Measurements from ENCODE around the gene PCDH15. TPM values are rescaled to one million over a fixed set of nuclear protein-coding genes. Genes with fewer than 3 reads are reported as not detected.

PCDH15 gene
- total RNA-seq, 1 experiment from 2014 or later: 0.59 TPM

DNA sequence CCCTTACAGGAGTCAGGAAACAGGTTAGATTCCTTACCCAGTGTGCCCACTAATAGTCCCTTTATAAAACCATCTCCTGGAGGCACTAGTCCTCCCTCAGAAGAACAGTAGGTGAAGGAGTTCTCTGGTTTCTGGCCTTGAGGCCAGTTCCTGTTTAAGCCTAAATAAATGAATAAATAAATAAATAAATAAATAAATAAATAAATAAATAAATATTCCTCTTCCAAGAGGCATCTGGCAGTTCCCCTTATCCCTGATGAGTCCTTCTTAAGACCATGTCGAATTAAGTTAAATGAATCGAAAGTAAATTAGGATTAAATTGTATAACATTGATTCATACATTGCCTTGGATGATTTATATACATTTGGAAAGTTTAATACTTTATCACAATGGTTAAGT is 223.3 kb downstream of the PCDH15 start (continued):
- TF ChIP-seq, protein P1, sequence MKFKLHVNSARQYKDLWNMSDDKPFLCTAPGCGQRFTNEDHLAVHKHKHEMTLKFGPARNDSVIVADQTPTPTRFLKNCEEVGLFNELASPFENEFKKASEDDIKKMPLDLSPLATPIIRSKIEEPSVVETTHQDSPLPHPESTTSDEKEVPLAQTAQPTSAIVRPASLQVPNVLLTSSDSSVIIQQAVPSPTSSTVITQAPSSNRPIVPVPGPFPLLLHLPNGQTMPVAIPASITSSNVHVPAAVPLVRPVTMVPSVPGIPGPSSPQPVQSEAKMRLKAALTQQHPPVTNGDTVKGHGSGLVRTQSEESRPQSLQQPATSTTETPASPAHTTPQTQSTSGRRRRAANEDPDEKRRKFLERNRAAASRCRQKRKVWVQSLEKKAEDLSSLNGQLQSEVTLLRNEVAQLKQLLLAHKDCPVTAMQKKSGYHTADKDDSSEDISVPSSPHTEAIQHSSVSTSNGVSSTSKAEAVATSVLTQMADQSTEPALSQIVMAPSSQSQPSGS (CRISPR knock-in tag; IDR thresholded peaks at IDR 0.05; ENCODE audit: borderline replicate concordance, low read depth): no peak
- TF ChIP-seq ETV6 (CRISPR knock-in tag; IDR thresholded peaks at IDR 0.05) (no peak), SOX15 (CRISPR knock-in tag; IDR thresholded peaks at IDR 0.05) (no peak)
- TF ChIP-seq, protein P2, sequence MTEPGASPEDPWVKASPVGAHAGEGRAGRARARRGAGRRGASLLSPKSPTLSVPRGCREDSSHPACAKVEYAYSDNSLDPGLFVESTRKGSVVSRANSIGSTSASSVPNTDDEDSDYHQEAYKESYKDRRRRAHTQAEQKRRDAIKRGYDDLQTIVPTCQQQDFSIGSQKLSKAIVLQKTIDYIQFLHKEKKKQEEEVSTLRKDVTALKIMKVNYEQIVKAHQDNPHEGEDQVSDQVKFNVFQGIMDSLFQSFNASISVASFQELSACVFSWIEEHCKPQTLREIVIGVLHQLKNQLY (CRISPR knock-in tag; IDR thresholded peaks at IDR 0.05): no peak

DNA sequence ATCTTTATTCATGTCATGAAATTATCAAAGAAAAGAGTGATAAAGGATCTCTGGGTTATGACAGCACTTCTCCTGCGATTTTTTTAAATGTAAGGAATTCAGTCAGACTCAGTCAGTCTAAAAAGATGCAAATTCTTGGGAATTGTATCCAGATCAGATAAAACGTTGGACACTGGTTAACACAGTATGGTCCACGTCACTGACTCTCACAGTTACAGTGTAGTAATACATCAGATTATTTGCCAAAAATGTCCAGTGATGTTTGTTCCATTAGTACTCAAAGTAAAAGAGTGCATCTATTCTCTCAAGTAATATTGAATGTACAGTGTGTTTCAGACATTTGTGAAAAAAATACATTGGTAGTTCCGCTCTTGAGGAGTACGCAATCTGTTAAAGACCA is 224.5 kb downstream of the PCDH15 start:
- POLR2A ChIA-PET: no interaction called here
- H3K4me3 Mint-ChIP-seq: no peak overlapping the region
- TF ChIP-seq CREB1 (CRISPR knock-in tag; IDR thresholded peaks at IDR 0.05): no peak
- TF ChIP-seq MYBL2 (CRISPR knock-in tag; IDR thresholded peaks at IDR 0.05): no peak
- TF ChIP-seq, protein P3, sequence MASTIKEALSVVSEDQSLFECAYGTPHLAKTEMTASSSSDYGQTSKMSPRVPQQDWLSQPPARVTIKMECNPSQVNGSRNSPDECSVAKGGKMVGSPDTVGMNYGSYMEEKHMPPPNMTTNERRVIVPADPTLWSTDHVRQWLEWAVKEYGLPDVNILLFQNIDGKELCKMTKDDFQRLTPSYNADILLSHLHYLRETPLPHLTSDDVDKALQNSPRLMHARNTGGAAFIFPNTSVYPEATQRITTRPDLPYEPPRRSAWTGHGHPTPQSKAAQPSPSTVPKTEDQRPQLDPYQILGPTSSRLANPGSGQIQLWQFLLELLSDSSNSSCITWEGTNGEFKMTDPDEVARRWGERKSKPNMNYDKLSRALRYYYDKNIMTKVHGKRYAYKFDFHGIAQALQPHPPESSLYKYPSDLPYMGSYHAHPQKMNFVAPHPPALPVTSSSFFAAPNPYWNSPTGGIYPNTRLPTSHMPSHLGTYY (CRISPR knock-in tag; IDR thresholded peaks at IDR 0.05): no peak
- TF ChIP-seq, protein P4, sequence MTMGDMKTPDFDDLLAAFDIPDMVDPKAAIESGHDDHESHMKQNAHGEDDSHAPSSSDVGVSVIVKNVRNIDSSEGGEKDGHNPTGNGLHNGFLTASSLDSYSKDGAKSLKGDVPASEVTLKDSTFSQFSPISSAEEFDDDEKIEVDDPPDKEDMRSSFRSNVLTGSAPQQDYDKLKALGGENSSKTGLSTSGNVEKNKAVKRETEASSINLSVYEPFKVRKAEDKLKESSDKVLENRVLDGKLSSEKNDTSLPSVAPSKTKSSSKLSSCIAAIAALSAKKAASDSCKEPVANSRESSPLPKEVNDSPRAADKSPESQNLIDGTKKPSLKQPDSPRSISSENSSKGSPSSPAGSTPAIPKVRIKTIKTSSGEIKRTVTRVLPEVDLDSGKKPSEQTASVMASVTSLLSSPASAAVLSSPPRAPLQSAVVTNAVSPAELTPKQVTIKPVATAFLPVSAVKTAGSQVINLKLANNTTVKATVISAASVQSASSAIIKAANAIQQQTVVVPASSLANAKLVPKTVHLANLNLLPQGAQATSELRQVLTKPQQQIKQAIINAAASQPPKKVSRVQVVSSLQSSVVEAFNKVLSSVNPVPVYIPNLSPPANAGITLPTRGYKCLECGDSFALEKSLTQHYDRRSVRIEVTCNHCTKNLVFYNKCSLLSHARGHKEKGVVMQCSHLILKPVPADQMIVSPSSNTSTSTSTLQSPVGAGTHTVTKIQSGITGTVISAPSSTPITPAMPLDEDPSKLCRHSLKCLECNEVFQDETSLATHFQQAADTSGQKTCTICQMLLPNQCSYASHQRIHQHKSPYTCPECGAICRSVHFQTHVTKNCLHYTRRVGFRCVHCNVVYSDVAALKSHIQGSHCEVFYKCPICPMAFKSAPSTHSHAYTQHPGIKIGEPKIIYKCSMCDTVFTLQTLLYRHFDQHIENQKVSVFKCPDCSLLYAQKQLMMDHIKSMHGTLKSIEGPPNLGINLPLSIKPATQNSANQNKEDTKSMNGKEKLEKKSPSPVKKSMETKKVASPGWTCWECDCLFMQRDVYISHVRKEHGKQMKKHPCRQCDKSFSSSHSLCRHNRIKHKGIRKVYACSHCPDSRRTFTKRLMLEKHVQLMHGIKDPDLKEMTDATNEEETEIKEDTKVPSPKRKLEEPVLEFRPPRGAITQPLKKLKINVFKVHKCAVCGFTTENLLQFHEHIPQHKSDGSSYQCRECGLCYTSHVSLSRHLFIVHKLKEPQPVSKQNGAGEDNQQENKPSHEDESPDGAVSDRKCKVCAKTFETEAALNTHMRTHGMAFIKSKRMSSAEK (CRISPR knock-in tag; IDR thresholded peaks at IDR 0.05; ENCODE audit: borderline replicate concordance): no peak
- TF ChIP-seq, protein P5, sequence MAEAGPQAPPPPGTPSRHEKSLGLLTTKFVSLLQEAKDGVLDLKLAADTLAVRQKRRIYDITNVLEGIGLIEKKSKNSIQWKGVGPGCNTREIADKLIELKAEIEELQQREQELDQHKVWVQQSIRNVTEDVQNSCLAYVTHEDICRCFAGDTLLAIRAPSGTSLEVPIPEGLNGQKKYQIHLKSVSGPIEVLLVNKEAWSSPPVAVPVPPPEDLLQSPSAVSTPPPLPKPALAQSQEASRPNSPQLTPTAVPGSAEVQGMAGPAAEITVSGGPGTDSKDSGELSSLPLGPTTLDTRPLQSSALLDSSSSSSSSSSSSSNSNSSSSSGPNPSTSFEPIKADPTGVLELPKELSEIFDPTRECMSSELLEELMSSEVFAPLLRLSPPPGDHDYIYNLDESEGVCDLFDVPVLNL (CRISPR knock-in tag; IDR thresholded peaks at IDR 0.05; ENCODE audit: borderline replicate concordance, low read depth): no peak
- TF ChIP-seq, protein P6, sequence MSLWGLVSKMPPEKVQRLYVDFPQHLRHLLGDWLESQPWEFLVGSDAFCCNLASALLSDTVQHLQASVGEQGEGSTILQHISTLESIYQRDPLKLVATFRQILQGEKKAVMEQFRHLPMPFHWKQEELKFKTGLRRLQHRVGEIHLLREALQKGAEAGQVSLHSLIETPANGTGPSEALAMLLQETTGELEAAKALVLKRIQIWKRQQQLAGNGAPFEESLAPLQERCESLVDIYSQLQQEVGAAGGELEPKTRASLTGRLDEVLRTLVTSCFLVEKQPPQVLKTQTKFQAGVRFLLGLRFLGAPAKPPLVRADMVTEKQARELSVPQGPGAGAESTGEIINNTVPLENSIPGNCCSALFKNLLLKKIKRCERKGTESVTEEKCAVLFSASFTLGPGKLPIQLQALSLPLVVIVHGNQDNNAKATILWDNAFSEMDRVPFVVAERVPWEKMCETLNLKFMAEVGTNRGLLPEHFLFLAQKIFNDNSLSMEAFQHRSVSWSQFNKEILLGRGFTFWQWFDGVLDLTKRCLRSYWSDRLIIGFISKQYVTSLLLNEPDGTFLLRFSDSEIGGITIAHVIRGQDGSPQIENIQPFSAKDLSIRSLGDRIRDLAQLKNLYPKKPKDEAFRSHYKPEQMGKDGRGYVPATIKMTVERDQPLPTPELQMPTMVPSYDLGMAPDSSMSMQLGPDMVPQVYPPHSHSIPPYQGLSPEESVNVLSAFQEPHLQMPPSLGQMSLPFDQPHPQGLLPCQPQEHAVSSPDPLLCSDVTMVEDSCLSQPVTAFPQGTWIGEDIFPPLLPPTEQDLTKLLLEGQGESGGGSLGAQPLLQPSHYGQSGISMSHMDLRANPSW (CRISPR knock-in tag; conservative IDR thresholded peaks at IDR 0.05; ENCODE audit: low read depth): no peak
- ATAC-seq (no peak), DNase-seq (ENCODE audit: low spot score) (no peak)
- no peak overlapping the region for H3K27ac Mint-ChIP-seq
- no peaks in the 10 kb centered on the region for H3K27me3 Mint-ChIP-seq (ENCODE audit: low read depth)
- no peaks in the 10 kb centered on the region for H3K36me3 Mint-ChIP-seq
- H3K9me3 Mint-ChIP-seq: 0 out of 2 replicates have a peak, but pooled peaks cover 4% of the 10 kb centered on the region
- CTCF ChIA-PET: no interaction called here
- H3K4me1 Mint-ChIP-seq: no peaks in the 10 kb centered on the region

DNA sequence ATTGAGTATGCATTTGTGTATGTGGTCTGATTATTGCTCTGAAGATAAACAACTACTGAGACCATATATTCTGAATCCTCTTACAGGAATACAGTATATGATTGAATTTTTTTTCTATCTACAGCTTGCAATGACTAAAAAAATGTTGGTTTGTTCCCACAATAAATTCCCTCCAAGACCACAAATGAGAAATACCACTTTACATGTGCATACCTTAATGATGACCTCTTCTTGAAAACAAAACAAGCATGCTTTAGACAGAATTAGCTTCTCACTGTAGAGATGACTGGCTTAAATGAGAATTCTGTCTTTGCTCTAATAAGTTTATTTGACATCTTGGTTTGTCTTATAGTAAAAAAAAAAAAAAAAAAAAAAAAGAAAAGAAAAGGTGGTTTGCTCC is 241.5 kb downstream of the PCDH15 start:
- ATAC-seq (no peak), DNase-seq (ENCODE audit: low spot score) (no peak)
- Mint-ChIP-seq H3K36me3 (no peaks in the 10 kb centered on the region), H3K4me3 (no peak overlapping the region), H3K27ac (no peak overlapping the region), H3K9me3 (no peaks in the 10 kb centered on the region), H3K4me1 (0 out of 2 replicates have a peak, but pooled peaks cover 2% of the 10 kb centered on the region), H3K27me3 (ENCODE audit: low read depth) (no peaks in the 10 kb centered on the region)
- ChIA-PET POLR2A (no interaction called here), CTCF (interaction anchor here (0.7 kb wide), 1 partner anchor 38 kb away, joined by 3 read pairs; no protein-coding TSS in a partner anchor)
- TF ChIP-seq, protein P7, sequence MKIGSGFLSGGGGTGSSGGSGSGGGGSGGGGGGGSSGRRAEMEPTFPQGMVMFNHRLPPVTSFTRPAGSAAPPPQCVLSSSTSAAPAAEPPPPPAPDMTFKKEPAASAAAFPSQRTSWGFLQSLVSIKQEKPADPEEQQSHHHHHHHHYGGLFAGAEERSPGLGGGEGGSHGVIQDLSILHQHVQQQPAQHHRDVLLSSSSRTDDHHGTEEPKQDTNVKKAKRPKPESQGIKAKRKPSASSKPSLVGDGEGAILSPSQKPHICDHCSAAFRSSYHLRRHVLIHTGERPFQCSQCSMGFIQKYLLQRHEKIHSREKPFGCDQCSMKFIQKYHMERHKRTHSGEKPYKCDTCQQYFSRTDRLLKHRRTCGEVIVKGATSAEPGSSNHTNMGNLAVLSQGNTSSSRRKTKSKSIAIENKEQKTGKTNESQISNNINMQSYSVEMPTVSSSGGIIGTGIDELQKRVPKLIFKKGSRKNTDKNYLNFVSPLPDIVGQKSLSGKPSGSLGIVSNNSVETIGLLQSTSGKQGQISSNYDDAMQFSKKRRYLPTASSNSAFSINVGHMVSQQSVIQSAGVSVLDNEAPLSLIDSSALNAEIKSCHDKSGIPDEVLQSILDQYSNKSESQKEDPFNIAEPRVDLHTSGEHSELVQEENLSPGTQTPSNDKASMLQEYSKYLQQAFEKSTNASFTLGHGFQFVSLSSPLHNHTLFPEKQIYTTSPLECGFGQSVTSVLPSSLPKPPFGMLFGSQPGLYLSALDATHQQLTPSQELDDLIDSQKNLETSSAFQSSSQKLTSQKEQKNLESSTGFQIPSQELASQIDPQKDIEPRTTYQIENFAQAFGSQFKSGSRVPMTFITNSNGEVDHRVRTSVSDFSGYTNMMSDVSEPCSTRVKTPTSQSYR (CRISPR knock-in tag; IDR thresholded peaks at IDR 0.05): no peak
- TF ChIP-seq, protein P8, sequence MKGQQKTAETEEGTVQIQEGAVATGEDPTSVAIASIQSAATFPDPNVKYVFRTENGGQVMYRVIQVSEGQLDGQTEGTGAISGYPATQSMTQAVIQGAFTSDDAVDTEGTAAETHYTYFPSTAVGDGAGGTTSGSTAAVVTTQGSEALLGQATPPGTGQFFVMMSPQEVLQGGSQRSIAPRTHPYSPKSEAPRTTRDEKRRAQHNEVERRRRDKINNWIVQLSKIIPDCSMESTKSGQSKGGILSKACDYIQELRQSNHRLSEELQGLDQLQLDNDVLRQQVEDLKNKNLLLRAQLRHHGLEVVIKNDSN (CRISPR knock-in tag; IDR thresholded peaks at IDR 0.05): no peak
- no peak for TF ChIP-seq ZNF232 (CRISPR knock-in tag; IDR thresholded peaks at IDR 0.05)
- no peak for TF ChIP-seq SMAD4 (CRISPR knock-in tag; IDR thresholded peaks at IDR 0.05)
- TF ChIP-seq, protein P9, sequence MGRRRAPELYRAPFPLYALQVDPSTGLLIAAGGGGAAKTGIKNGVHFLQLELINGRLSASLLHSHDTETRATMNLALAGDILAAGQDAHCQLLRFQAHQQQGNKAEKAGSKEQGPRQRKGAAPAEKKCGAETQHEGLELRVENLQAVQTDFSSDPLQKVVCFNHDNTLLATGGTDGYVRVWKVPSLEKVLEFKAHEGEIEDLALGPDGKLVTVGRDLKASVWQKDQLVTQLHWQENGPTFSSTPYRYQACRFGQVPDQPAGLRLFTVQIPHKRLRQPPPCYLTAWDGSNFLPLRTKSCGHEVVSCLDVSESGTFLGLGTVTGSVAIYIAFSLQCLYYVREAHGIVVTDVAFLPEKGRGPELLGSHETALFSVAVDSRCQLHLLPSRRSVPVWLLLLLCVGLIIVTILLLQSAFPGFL (CRISPR knock-in tag; IDR thresholded peaks at IDR 0.05; ENCODE audit: borderline replicate concordance): no peak

All from WTC11 (cell line).